Colonic mucosa (tissue), 4 donors: ENCODE results near the gene IFNA17. TPM values are rescaled to one million over a fixed set of nuclear protein-coding genes. Genes with fewer than 3 reads are reported as not detected.
A peak's percentile ranks its signal among the peaks of the same experiment; 100 is the strongest.
"Not testable (repeated sequence)": the region's sequence is repeated elsewhere in the genome, so short reads cannot be mapped to it uniquely, and the experiment has no call there.

Experiments used
- DNase-seq: peaks from one replicate; pipeline ENCODE4 v3.0.0-alpha.2; 2020
- H3K27ac ChIP-seq: fragments of 200-600 bp; one replicate; pipeline ENCODE4 v1.8.0; 2021
- H3K27me3 ChIP-seq: fragments of 200-600 bp; one replicate; pipeline ENCODE4 v1.8.0; 2021
- H3K36me3 ChIP-seq: fragments of 200-600 bp; one replicate; pipeline ENCODE4 v1.8.0; 2021
- H3K4me1 ChIP-seq: fragments of 200-600 bp; one replicate; pipeline ENCODE4 v1.8.0; 2021; ENCODE audit warnings: mild to moderate bottlenecking
- H3K4me3 ChIP-seq: fragments of 200-600 bp; one replicate; pipeline ENCODE4 v1.8.0; 2021
- H3K9ac ChIP-seq, 2 donors: one replicate each; pipeline ENCODE4 v1.7.0; 2013; ENCODE audit warnings: control low read depth in 2 of 2, low read depth in 2 of 2, low read length in 2 of 2
- H3K9me3 ChIP-seq: fragments of 200-600 bp; one replicate; pipeline ENCODE4 v1.8.0; 2021
- CTCF ChIP-seq: fragments of 200-600 bp; IDR thresholded peaks from one replicate; pipeline ENCODE4 v1.8.0; 2022; ENCODE audit warnings: antibody characterized with exemption, mild to moderate bottlenecking
- intact Hi-C: fragments of 100-400 bp; cut with DNase I; formaldehyde crosslinking; loops from one replicate; pipeline ENCODE4 v1.14.1; 2022
- total RNA-seq, 2 donors: library from RNA; stranded (reverse); fragmentation: NEBNext Ultra II Directional in 1 of 2; extraction: Animal tissue kit (Norgen Biotek cat#: 25700) in 1 of 2; gene quantifications; one replicate each; pipeline ENCODE4 v1.2.1, GENCODE V29; 2021
- donor health status: healthy.
- donor health status: DM: no; HTN: no; CAD: no.
- donor health status: DM: no; HTN: no; CAD: no.

IFNA17 gene
- total RNA-seq, 2 donors from 2014 or later = not detected

GRCh38 chr9:21239911-21240310, 11.9 kb upstream of the IFNA17 start, which contains the start of gene IFNA14:
TSS of gene IFNA14 (minus strand) at chr9:21240005. CDS start at chr9:21239935, 70 bp downstream.
- no peaks in the 10 kb centered on the region for H3K36me3 ChIP-seq
- no peak within 1 kb of the TSS for H3K4me3 ChIP-seq
- intact Hi-C loops = no loop called here
- DNase-seq = no peak
- H3K4me1 ChIP-seq = no peaks in the 10 kb centered on the region
- no peaks in the 10 kb centered on the region for H3K27me3 ChIP-seq
- TF ChIP-seq CTCF = no peak
- H3K9me3 ChIP-seq = no peaks in the 10 kb centered on the region
- no peak within 1 kb of the TSS for H3K27ac ChIP-seq
- no peak within 1 kb of the TSS for H3K9ac ChIP-seq

- H3K4me1 ChIP-seq, H3K27me3 ChIP-seq, H3K9me3 ChIP-seq, H3K36me3 ChIP-seq, intact Hi-C loops, H3K4me3 ChIP-seq, H3K9ac ChIP-seq, DNase-seq, H3K27ac ChIP-seq: not testable (repeated sequence)
Observed at GRCh38 chr9:21236360-21236714, 8.3 kb upstream of the IFNA17 start.

GRCh38 chr9:21235468-21236359, 7.7 kb upstream of the IFNA17 start:
- H3K4me1 ChIP-seq, H3K27ac ChIP-seq, H3K36me3 ChIP-seq, H3K4me3 ChIP-seq, H3K9me3 ChIP-seq, H3K9ac ChIP-seq, H3K27me3 ChIP-seq, intact Hi-C loops, DNase-seq: not testable (repeated sequence)
- TF ChIP-seq CTCF = peak; percentile 30

- TF ChIP-seq CTCF = no peak
- no peak for DNase-seq
- no peak overlapping the region for H3K9ac ChIP-seq
- H3K27ac ChIP-seq = no peak overlapping the region
- H3K36me3 ChIP-seq = no peaks in the 10 kb centered on the region
- H3K4me3 ChIP-seq = no peak overlapping the region
- no peaks in the 10 kb centered on the region for H3K9me3 ChIP-seq
- no peaks in the 10 kb centered on the region for H3K4me1 ChIP-seq
- H3K27me3 ChIP-seq = no peaks in the 10 kb centered on the region
- intact Hi-C loops = no loop called here
Observed at GRCh38 chr9:21234153-21234687, 6.2 kb upstream of the IFNA17 start.

GRCh38 chr9:21233258-21233657, 5.2 kb upstream of the IFNA17 start:
- H3K9me3 ChIP-seq = no peaks in the 10 kb centered on the region
- H3K4me1 ChIP-seq = no peaks in the 10 kb centered on the region
- no peak for DNase-seq
- H3K36me3 ChIP-seq = no peaks in the 10 kb centered on the region
- no peaks in the 10 kb centered on the region for H3K27me3 ChIP-seq
- intact Hi-C loops = no loop called here
- H3K27ac ChIP-seq = no peak overlapping the region
- no peak overlapping the region for H3K4me3 ChIP-seq
- no peak for TF ChIP-seq CTCF
- H3K9ac ChIP-seq = no peak overlapping the region

GRCh38 chr9:21217211-21217610, 10.8 kb downstream of the IFNA17 start, which contains the start of gene IFNA16:
TSS of gene IFNA16 (minus strand) at chr9:21217311. CDS start at chr9:21217305, 6 bp downstream.
- H3K9me3 ChIP-seq, H3K4me1 ChIP-seq, H3K27me3 ChIP-seq, H3K4me3 ChIP-seq, H3K27ac ChIP-seq, DNase-seq, H3K9ac ChIP-seq, H3K36me3 ChIP-seq, intact Hi-C loops: not testable (repeated sequence)

- intact Hi-C loops, DNase-seq, H3K4me1 ChIP-seq, H3K9me3 ChIP-seq, H3K27me3 ChIP-seq, H3K36me3 ChIP-seq, H3K9ac ChIP-seq, H3K4me3 ChIP-seq, H3K27ac ChIP-seq: not testable (repeated sequence)
Observed at GRCh38 chr9:21213411-21214326, 14.4 kb downstream of the IFNA17 start.

GRCh38 chr9:21212160-21212559, 15.9 kb downstream of the IFNA17 start:
- H3K27me3 ChIP-seq, H3K9me3 ChIP-seq, H3K9ac ChIP-seq, intact Hi-C loops, H3K4me1 ChIP-seq, H3K27ac ChIP-seq, H3K4me3 ChIP-seq, DNase-seq, H3K36me3 ChIP-seq: not testable (repeated sequence)

GRCh38 chr9:21210782-21211181, 17.2 kb downstream of the IFNA17 start:
- intact Hi-C loops, H3K27ac ChIP-seq, H3K27me3 ChIP-seq, H3K4me1 ChIP-seq, H3K36me3 ChIP-seq, DNase-seq, H3K4me3 ChIP-seq, H3K9me3 ChIP-seq, H3K9ac ChIP-seq: not testable (repeated sequence)
